GM23338 (cell line): ENCODE data around the gene SRSF4. TPM values are rescaled to one million over a fixed set of nuclear protein-coding genes. Genes with fewer than 3 reads are reported as not detected.

ENCODE experiments used
- ATAC-seq: fragments of 200-7000 bp; cut with Tn5 transposase; 3 replicates; pipeline ENCODE4 v1.9.1; 2020
- DNase-seq: peaks from one replicate; pipeline ENCODE4 v3.0.0-alpha.2; 2015; ENCODE audit warnings: low spot score
- H2AFZ ChIP-seq: fragments of 200-600 bp; sonication (generic); 2 replicates; pipeline ENCODE4 v1.8.0; 2016; ENCODE audit warnings: antibody characterized with exemption, mild to moderate bottlenecking, moderate library complexity
- H3F3A ChIP-seq: fragments of 200-600 bp; sonication (generic); replicated peaks from 2 replicates; pipeline ENCODE4 v1.8.0; 2017; ENCODE audit warnings: antibody characterized with exemption, mixed run types, low read depth
- H3K27ac ChIP-seq: fragments of 200-600 bp; sonication (generic); 2 replicates; pipeline ENCODE4 v1.6.1; 2016; ENCODE audit warnings: low read depth
- H3K27me3 ChIP-seq: fragments of 200-600 bp; sonication (generic); 2 replicates; pipeline ENCODE4 v1.8.0; 2016; ENCODE audit warnings: mild to moderate bottlenecking, mixed run types, moderate library complexity; ENCODE audit not compliant: insufficient read depth
- H3K36me3 ChIP-seq: fragments of 200-600 bp; sonication (generic); 2 replicates; pipeline ENCODE4 v1.8.0; 2016; ENCODE audit warnings: mild to moderate bottlenecking; ENCODE audit not compliant: insufficient read depth
- H3K4me1 ChIP-seq: fragments of 200-600 bp; sonication (generic); 2 replicates; pipeline ENCODE4 v1.8.0; 2016; ENCODE audit warnings: mild to moderate bottlenecking, moderate library complexity; ENCODE audit not compliant: insufficient read depth
- H3K4me2 ChIP-seq: fragments of 200-600 bp; sonication (generic); 2 replicates; pipeline ENCODE4 v1.7.1; 2017; ENCODE audit warnings: mixed run types
- H3K4me3 ChIP-seq: fragments of 200-600 bp; sonication (generic); 2 replicates; pipeline ENCODE4 v1.6.1; 2016; ENCODE audit warnings: mixed run types
- H3K79me2 ChIP-seq: fragments of 200-600 bp; sonication (generic); replicated peaks from 2 replicates; pipeline ENCODE4 v1.8.0; 2017; ENCODE audit warnings: mild to moderate bottlenecking; ENCODE audit not compliant: insufficient read depth
- H3K9me2 ChIP-seq: fragments of 200-600 bp; sonication (generic); 2 replicates; pipeline ENCODE4 v1.8.0; 2017; ENCODE audit not compliant: insufficient read depth
- H4K20me1 ChIP-seq: fragments of 200-600 bp; sonication (generic); replicated peaks from 2 replicates; pipeline ENCODE4 v1.8.0; 2017; ENCODE audit warnings: mild to moderate bottlenecking; ENCODE audit not compliant: insufficient read depth
- H3K27ac Mint-ChIP-seq: 2 replicates; pipeline ENCODE4 v1.8.0; 2020; ENCODE audit warnings: inconsistent platforms, mild to moderate bottlenecking, moderate library complexity, mixed read lengths
- H3K27me3 Mint-ChIP-seq: 3 replicates; pipeline ENCODE4 v1.8.0; 2022; ENCODE audit warnings: low read depth, mild to moderate bottlenecking, moderate library complexity, mixed read lengths, inconsistent platforms; ENCODE audit not compliant: insufficient read depth, poor library complexity
- H3K36me3 Mint-ChIP-seq: 3 replicates; pipeline ENCODE4 v1.8.0; 2021; ENCODE audit warnings: low read depth, mild to moderate bottlenecking, inconsistent platforms, moderate library complexity, mixed read lengths
- H3K4me1 Mint-ChIP-seq: 3 replicates; pipeline ENCODE4 v1.8.0; 2020; ENCODE audit warnings: mild to moderate bottlenecking, inconsistent platforms, mixed read lengths
- H3K4me3 Mint-ChIP-seq: 3 replicates; pipeline ENCODE4 v1.8.0; 2021; ENCODE audit warnings: moderate library complexity, mild to moderate bottlenecking, inconsistent platforms, mixed read lengths
- H3K9me3 Mint-ChIP-seq: 3 replicates; pipeline ENCODE4 v1.8.0; 2020; ENCODE audit warnings: moderate library complexity, mild to moderate bottlenecking, inconsistent platforms, mixed read lengths
- CREB1 ChIP-seq: fragments of 250-450 bp; sonication (Bioruptor Pico); IDR thresholded peaks from 2 replicates; pipeline ENCODE4 v1.5.0; 2020; ENCODE audit warnings: low read depth, mild to moderate bottlenecking, moderate library complexity
- EZH2 ChIP-seq: fragments of 200-600 bp; sonication (generic); IDR thresholded peaks from one replicate; pipeline ENCODE4 v1.8.0; 2017; ENCODE audit warnings: antibody characterized with exemption, mild to moderate bottlenecking, low read depth; ENCODE audit not compliant: unreplicated experiment
- EZH2phosphoT487 ChIP-seq: fragments of 200-600 bp; sonication (generic); IDR thresholded peaks from one replicate; pipeline ENCODE4 v1.8.1; 2018; ENCODE audit warnings: antibody characterized with exemption; ENCODE audit not compliant: unreplicated experiment
- NANOG ChIP-seq: IDR thresholded peaks from 2 replicates; pipeline ENCODE4 v1.6.1; 2016; ENCODE audit warnings: antibody characterized with exemption, borderline replicate concordance
- POLR2AphosphoS5 ChIP-seq: IDR thresholded peaks from 2 replicates; pipeline ENCODE4 v1.6.1; 2016; ENCODE audit warnings: antibody characterized with exemption, low read depth
- STAT1 ChIP-seq: IDR thresholded peaks from one replicate; pipeline ENCODE4 v1.6.1; 2016; ENCODE audit warnings: antibody characterized with exemption; ENCODE audit not compliant: unreplicated experiment
- ZNF114 ChIP-seq: fragments of 250-450 bp; sonication (Bioruptor Pico); IDR thresholded peaks from 2 replicates; pipeline ENCODE4 v1.5.0; 2020; ENCODE audit warnings: mild to moderate bottlenecking, moderate library complexity
- polyA plus RNA-seq: library from polyadenylated mRNA; unstranded; fragments of >200 nt; fragmentation: Nextera tagmentation; extraction: Ambion mirVana; gene quantifications from 2 replicates; pipeline ENCODE4 v1.2.1, GENCODE V29; 2016
- total RNA-seq: library from RNA; depleted of rRNA; stranded (reverse); fragments of >200 nt; shearing (Covaris generic); gene quantifications from 2 replicates; pipeline ENCODE4 v1.2.3, GENCODE V29; 2014
- TF ChIP-seq, protein P1 (sequence below): fragments of 250-450 bp; sonication (Bioruptor Pico); IDR thresholded peaks from 2 replicates; pipeline ENCODE4 v1.5.0; 2020; ENCODE audit warnings: mild to moderate bottlenecking, moderate library complexity
- TF ChIP-seq, protein P2 (sequence below), 2 experiments: fragments of 200-600 bp in 1 of 2; sonication (generic) in 1 of 2; conservative IDR thresholded peaks; 2 replicates each; pipeline versions ENCODE4 v1.5.1 to v1.6.1; 2016 to 2017; ENCODE audit warnings: antibody characterized with exemption in 2 of 2, low read depth in 2 of 2, mild to moderate bottlenecking in 2 of 2, moderate library complexity in 1 of 2
- TF ChIP-seq, protein P3 (sequence below): IDR thresholded peaks from one replicate; pipeline ENCODE4 v1.6.1; 2018; ENCODE audit warnings: antibody characterized with exemption; ENCODE audit not compliant: unreplicated experiment

SRSF4 gene
- total and polyA plus RNA-seq, 2 experiments from 2014 or later, result 58.4 to 98.3 TPM

DNA sequence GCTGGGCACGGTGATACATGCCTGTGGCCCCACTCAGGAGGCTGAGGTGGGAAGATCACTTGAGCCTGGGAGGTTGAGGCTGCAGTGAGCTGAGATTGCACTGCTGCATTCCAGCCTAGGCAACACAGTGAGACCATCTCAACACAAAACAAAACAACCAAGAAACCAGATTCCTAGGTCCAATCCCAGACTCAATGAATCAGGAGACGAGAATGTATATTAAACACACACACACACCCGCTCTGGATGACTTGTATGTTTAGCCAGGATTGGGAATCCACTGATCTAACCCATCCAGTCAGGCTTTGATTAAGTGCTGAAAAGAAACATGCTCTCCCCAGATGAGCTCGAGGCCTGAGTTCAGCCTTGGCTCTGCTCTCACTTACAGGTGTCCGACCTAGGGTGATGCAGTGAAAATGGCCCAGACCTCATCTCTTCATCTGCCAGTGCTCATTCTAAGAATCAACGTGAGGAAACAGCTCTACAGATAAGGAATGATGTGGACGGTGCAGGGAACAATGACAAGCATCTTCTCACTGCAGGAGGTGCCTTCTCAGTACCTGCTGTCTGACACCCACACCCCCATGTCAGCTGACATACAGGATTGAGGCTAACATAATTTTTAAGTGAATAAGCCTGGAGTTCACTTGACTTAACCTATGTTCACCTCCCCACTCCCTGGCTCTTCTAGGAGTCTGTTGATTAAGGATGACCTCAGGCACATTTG lies 15.3 kb upstream of the SRSF4 start (continued):
- TF ChIP-seq, protein P1, sequence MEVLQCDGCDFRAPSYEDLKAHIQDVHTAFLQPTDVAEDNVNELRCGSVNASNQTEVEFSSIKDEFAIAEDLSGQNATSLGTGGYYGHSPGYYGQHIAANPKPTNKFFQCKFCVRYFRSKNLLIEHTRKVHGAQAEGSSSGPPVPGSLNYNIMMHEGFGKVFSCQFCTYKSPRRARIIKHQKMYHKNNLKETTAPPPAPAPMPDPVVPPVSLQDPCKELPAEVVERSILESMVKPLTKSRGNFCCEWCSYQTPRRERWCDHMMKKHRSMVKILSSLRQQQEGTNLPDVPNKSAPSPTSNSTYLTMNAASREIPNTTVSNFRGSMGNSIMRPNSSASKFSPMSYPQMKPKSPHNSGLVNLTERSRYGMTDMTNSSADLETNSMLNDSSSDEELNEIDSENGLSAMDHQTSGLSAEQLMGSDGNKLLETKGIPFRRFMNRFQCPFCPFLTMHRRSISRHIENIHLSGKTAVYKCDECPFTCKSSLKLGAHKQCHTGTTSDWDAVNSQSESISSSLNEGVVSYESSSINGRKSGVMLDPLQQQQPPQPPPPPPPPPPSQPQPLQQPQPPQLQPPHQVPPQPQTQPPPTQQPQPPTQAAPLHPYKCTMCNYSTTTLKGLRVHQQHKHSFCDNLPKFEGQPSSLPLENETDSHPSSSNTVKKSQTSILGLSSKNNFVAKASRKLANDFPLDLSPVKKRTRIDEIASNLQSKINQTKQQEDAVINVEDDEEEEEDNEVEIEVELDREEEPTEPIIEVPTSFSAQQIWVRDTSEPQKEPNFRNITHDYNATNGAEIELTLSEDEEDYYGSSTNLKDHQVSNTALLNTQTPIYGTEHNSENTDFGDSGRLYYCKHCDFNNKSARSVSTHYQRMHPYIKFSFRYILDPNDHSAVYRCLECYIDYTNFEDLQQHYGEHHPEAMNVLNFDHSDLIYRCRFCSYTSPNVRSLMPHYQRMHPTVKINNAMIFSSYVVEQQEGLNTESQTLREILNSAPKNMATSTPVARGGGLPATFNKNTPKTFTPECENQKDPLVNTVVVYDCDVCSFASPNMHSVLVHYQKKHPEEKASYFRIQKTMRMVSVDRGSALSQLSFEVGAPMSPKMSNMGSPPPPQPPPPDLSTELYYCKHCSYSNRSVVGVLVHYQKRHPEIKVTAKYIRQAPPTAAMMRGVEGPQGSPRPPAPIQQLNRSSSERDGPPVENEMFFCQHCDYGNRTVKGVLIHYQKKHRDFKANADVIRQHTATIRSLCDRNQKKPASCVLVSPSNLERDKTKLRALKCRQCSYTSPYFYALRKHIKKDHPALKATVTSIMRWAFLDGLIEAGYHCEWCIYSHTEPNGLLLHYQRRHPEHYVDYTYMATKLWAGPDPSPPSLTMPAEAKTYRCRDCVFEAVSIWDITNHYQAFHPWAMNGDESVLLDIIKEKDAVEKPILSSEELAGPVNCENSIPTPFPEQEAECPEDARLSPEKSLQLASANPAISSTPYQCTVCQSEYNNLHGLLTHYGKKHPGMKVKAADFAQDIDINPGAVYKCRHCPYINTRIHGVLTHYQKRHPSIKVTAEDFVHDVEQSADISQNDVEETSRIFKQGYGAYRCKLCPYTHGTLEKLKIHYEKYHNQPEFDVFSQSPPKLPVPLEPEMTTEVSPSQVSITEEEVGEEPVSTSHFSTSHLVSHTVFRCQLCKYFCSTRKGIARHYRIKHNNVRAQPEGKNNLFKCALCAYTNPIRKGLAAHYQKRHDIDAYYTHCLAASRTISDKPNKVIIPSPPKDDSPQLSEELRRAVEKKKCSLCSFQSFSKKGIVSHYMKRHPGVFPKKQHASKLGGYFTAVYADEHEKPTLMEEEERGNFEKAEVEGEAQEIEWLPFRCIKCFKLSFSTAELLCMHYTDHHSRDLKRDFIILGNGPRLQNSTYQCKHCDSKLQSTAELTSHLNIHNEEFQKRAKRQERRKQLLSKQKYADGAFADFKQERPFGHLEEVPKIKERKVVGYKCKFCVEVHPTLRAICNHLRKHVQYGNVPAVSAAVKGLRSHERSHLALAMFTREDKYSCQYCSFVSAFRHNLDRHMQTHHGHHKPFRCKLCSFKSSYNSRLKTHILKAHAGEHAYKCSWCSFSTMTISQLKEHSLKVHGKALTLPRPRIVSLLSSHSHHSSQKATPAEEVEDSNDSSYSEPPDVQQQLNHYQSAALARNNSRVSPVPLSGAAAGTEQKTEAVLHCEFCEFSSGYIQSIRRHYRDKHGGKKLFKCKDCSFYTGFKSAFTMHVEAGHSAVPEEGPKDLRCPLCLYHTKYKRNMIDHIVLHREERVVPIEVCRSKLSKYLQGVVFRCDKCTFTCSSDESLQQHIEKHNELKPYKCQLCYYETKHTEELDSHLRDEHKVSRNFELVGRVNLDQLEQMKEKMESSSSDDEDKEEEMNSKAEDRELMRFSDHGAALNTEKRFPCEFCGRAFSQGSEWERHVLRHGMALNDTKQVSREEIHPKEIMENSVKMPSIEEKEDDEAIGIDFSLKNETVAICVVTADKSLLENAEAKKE (CRISPR knock-in tag), result no peak
- no peak for TF ChIP-seq EZH2
- TF ChIP-seq, protein P2, sequence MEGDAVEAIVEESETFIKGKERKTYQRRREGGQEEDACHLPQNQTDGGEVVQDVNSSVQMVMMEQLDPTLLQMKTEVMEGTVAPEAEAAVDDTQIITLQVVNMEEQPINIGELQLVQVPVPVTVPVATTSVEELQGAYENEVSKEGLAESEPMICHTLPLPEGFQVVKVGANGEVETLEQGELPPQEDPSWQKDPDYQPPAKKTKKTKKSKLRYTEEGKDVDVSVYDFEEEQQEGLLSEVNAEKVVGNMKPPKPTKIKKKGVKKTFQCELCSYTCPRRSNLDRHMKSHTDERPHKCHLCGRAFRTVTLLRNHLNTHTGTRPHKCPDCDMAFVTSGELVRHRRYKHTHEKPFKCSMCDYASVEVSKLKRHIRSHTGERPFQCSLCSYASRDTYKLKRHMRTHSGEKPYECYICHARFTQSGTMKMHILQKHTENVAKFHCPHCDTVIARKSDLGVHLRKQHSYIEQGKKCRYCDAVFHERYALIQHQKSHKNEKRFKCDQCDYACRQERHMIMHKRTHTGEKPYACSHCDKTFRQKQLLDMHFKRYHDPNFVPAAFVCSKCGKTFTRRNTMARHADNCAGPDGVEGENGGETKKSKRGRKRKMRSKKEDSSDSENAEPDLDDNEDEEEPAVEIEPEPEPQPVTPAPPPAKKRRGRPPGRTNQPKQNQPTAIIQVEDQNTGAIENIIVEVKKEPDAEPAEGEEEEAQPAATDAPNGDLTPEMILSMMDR (conservative IDR thresholded peaks at IDR 0.05; ENCODE audit: low read depth in 2 of 2), result no peak
- no peak for TF ChIP-seq NANOG
- TF ChIP-seq STAT1, result no peak
- no peak for TF ChIP-seq CREB1 (CRISPR knock-in tag)
- no peak for TF ChIP-seq POLR2AphosphoS5

DNA sequence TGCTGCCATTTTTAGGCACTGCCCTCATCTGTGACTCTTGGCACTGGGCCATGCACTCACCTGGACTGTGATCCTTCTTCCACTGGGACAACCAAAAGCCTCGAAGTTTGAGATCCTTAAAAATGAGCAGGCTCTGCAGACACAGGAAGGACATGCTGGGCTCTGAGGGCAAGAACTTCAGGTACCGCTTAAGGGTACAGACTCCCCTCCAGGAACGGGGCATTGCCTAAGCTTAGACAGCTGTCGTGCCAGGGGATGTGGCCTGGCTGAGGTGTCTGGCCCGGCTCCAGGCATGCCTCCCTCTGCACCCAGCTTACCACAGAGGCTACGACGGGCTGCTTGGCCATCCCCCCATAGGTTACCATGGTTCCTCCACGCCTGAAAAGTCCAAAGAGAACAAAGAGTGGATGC lies 14.2 kb upstream of the SRSF4 start:
- Histone ChIP-seq H3K4me3 (no peak overlapping the region), H3K36me3 (no peaks in the 10 kb centered on the region; the same call in none of the 2 replicates)
- no peak for ATAC-seq
- no peak for TF ChIP-seq EZH2phosphoT487
- TF ChIP-seq STAT1, result no peak
- no peak for TF ChIP-seq ZNF114 (CRISPR knock-in tag)
- no peak for TF ChIP-seq CREB1 (CRISPR knock-in tag)
- TF ChIP-seq, protein P3, sequence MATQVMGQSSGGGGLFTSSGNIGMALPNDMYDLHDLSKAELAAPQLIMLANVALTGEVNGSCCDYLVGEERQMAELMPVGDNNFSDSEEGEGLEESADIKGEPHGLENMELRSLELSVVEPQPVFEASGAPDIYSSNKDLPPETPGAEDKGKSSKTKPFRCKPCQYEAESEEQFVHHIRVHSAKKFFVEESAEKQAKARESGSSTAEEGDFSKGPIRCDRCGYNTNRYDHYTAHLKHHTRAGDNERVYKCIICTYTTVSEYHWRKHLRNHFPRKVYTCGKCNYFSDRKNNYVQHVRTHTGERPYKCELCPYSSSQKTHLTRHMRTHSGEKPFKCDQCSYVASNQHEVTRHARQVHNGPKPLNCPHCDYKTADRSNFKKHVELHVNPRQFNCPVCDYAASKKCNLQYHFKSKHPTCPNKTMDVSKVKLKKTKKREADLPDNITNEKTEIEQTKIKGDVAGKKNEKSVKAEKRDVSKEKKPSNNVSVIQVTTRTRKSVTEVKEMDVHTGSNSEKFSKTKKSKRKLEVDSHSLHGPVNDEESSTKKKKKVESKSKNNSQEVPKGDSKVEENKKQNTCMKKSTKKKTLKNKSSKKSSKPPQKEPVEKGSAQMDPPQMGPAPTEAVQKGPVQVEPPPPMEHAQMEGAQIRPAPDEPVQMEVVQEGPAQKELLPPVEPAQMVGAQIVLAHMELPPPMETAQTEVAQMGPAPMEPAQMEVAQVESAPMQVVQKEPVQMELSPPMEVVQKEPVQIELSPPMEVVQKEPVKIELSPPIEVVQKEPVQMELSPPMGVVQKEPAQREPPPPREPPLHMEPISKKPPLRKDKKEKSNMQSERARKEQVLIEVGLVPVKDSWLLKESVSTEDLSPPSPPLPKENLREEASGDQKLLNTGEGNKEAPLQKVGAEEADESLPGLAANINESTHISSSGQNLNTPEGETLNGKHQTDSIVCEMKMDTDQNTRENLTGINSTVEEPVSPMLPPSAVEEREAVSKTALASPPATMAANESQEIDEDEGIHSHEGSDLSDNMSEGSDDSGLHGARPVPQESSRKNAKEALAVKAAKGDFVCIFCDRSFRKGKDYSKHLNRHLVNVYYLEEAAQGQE, result no peak

More for the DNA sequence above, 14.2 kb upstream of the SRSF4 start:
- no peak overlapping the region for H3K27ac Mint-ChIP-seq
- 0 out of 2 replicates have a peak, but pooled peaks cover 3% of the 10 kb centered on the region for H3F3A ChIP-seq
- H2AFZ ChIP-seq, result no peak overlapping the region
- no peaks in the 10 kb centered on the region for H3K79me2 ChIP-seq
- H3K9me2 ChIP-seq, result no peaks in the 10 kb centered on the region
- H3K27me3 Mint-ChIP-seq, result peaks cover 10% of the 10 kb centered on the region
- H4K20me1 ChIP-seq, result no peaks in the 10 kb centered on the region
- no peaks in the 10 kb centered on the region for H3K27me3 ChIP-seq
- no peak overlapping the region for H3K4me2 ChIP-seq
- peaks cover 4% of the 10 kb centered on the region for H3K4me1 Mint-ChIP-seq
- no peaks in the 10 kb centered on the region for H3K4me1 ChIP-seq
- no peak overlapping the region for H3K4me3 Mint-ChIP-seq
- peaks cover 4% of the 10 kb centered on the region; the same call in 2 of the 3 replicates for H3K9me3 Mint-ChIP-seq
- no peak for DNase-seq
- peaks cover 40% of the 10 kb centered on the region for H3K36me3 Mint-ChIP-seq
- no peak overlapping the region for H3K27ac ChIP-seq
